PC-9 (cell line): ENCODE measurements around the gene CD180.

Experiments used
- EZH2 ChIP-seq: fragments of 200-600 bp; sonication (generic); IDR thresholded peaks from 2 replicates; pipeline ENCODE4 v1.8.0; 2017; ENCODE audit warnings: antibody characterized with exemption, low read depth
- TF ChIP-seq, protein P1 (sequence below): fragments of 200-600 bp; sonication (generic); conservative IDR thresholded peaks from 2 replicates; pipeline ENCODE4 v1.6.1; 2017; ENCODE audit warnings: mixed run types, antibody characterized with exemption, mild to moderate bottlenecking, moderate library complexity

DNA sequence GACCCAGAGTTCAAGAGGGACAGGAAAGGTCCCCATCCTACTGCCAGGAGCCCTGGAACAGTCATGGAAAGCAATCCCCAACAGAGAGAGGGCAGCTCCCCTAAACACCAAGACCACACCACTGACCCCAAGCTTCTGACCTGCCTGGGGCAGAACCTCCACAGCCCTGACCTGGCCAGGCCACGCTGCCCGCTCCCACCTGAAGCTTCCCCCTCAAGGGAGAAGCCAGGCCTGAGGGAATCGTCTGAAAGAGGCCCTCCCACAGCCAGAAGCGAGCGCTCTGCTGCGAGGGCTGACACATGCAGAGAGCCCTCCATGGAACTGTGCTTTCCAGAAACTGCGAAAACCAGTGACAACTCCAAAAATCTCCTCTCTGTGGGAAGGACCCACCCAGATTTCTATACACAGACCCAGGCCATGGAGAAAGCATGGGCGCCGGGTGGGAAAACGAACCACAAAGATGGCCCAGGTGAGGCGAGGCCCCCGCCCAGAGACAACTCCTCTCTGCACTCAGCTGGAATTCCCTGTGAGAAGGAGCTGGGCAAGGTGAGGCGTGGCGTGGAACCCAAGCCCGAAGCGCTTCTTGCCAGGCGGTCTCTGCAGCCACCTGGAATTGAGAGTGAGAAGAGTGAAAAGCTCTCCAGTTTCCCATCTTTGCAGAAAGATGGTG, 31.6 kb downstream of the CD180 start:
- TF ChIP-seq, protein P1, sequence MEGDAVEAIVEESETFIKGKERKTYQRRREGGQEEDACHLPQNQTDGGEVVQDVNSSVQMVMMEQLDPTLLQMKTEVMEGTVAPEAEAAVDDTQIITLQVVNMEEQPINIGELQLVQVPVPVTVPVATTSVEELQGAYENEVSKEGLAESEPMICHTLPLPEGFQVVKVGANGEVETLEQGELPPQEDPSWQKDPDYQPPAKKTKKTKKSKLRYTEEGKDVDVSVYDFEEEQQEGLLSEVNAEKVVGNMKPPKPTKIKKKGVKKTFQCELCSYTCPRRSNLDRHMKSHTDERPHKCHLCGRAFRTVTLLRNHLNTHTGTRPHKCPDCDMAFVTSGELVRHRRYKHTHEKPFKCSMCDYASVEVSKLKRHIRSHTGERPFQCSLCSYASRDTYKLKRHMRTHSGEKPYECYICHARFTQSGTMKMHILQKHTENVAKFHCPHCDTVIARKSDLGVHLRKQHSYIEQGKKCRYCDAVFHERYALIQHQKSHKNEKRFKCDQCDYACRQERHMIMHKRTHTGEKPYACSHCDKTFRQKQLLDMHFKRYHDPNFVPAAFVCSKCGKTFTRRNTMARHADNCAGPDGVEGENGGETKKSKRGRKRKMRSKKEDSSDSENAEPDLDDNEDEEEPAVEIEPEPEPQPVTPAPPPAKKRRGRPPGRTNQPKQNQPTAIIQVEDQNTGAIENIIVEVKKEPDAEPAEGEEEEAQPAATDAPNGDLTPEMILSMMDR: no peak
- TF ChIP-seq EZH2: no peak
